NCI-H1048 (cell line): ENCODE measurements around the gene GDI2.
"Not testable (repeated sequence)": the region's sequence is repeated elsewhere in the genome, so short reads cannot be mapped to it uniquely, and the experiment has no call there.

Experiments
- DNase-seq: peaks from one replicate; lab custom pipeline; 2025; lab: John Stamatoyannopoulos, UW

The GDI2 gene

GRCh38 chr10:5813341-5814109, at the start of gene GDI2:
Gene GDI2 (minus strand): TSS chr10:5813434. CDS start chr10:5813258, 176 bp downstream.
- peak; percentile 80 for DNase-seq

- no peak for DNase-seq
Observed at GRCh38 chr10:5862360-5862961, 49.2 kb upstream of the GDI2 start.

GRCh38 chr10:5860066-5860465, 46.8 kb upstream of the GDI2 start:
- DNase-seq = no peak

DNA sequence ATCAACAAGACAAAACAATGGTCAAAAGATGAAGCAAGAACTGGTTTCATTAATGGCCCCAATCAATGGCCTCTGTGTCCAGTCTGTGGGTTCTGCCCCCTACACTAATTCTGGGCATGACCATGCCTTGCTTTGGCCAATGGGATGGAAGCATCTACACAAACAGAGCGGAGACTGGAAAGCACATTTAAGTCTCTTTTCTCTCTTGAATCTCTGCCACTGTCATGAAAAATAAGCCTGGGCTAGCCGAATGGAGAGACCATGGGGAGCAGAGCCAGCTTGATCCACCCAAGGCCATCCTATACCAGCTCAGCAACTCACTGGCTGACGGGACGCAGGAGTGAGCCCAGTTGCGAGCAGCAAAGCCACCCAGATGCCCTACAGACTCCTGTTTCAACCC, 45.6 kb upstream of the GDI2 start:
- DNase-seq = no peak

GRCh38 chr10:5856701-5857004, 43.4 kb upstream of the GDI2 start:
- no peak for DNase-seq

DNA sequence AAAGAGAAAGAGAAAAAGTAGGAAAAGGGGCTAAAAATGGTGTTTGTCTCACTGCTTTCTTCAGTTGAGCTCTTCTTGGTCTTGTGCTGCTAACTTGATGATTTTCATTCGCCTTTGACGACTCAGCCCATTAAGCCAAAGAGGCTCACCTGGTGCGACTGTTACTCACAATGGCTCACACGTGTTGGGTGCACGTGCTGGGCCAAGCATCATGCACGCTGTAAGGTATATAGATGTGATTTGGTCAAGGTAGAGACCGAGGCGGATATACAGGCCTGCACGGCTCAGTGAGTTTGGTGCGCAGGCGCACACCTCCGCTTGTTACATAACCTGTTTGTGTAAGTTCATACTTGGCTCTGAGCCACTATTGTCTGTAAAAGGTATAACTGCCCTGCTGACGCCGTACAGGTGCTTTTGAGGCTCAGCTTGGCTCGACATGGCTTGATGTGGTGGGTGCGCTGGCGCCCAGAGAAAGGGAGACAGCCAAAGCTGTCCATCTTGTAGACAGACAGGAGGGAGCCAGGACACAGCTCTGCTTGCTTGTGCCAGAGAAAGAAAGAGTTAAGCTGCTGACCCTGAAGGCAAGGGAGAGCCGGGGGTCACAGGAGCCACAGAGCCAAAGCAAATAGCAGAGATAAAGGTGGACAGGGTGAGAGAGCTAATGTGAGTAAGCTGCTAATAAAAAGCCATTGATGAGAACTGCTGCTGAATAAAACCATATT, 42.9 kb upstream of the GDI2 start:
- DNase-seq = no peak

GRCh38 chr10:5854131-5854475, 40.9 kb upstream of the GDI2 start:
- no peak for DNase-seq

DNA sequence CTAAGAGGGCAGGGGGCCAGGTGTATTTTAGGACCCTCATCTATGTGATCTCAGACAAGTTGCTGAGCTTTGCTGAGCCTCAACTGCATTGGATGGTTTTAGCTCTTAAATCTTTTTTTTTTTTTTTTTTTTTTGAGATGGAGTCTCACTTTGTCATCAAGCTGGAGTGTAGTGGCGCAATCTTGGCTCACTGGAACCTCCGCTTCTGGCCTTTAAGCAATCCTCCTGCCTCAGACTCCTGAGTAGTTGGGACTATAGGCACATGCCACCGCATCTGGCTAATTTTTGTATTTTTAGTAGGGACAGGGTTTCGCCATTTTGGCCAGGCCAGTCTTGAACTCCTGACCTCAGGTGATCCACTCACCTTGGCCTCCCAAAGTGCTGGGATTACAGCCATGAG, 33.4 kb upstream of the GDI2 start:
- not testable (repeated sequence) for DNase-seq

DNA sequence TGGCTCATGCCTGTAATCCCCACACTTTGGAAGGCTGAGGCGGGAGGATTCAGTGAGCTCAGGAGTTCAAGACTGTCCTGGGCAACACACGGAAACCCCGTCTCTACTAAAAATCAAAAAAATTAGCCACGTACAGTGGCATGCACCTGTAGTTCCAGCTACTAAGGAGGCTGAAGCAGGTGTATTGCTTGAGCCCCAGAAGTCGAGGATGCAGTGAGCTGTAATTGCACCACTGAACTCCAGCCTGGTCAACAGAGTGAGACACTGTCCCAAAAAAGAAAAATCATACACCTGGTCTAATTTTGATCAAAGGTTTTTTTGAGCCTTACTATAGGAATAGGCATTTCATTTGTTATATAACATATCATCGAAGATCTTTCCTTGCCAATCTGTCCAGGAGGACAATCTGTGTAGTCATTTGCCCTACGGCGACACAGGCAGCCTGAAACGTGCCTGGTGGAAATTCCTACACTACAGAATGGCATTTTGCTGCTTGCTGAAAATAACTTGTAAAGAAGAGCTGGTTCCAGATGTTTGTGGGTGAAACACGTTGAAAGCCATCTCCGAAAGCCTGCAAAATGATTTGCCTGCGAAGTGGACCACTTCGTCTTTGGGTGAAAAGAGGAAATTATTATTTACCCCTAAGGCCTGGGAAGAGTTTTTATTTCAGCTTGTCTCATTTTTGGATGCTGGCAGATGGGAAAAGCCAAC, 31.3 kb upstream of the GDI2 start:
- DNase-seq = no peak

DNA sequence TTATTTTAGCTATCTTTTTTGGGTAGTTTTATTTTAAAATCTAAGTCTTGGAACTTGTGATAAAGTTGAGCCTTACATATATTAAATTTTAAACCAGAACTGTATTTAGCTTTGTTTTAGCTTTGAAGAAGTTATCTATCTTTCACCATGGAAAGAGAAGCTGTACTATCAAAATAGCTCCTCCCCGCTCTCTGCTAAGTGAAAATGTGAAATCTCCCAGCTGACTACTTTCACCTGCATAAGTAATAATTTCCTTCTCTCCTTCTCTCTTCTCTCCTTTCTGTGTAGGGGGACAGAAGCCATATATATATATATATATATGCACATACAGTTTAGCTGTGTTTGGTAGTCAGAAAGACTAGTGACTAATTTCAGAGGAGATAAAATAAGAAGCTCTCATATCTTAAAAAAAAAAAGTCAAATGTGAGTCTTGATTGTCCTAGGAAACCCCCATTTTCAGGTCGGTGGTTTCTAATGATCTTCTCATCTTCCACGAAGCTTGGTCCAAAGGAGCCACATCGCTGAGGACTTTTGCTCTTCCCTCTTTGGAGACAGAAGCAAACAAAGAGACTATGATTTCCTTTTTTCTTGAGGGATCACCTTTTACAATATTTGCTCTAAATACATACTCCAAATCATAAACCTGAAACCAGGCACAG, 30.6 kb upstream of the GDI2 start:
- no peak for DNase-seq

- no peak for DNase-seq
Observed at GRCh38 chr10:5841965-5842364, 28.7 kb upstream of the GDI2 start.

DNA sequence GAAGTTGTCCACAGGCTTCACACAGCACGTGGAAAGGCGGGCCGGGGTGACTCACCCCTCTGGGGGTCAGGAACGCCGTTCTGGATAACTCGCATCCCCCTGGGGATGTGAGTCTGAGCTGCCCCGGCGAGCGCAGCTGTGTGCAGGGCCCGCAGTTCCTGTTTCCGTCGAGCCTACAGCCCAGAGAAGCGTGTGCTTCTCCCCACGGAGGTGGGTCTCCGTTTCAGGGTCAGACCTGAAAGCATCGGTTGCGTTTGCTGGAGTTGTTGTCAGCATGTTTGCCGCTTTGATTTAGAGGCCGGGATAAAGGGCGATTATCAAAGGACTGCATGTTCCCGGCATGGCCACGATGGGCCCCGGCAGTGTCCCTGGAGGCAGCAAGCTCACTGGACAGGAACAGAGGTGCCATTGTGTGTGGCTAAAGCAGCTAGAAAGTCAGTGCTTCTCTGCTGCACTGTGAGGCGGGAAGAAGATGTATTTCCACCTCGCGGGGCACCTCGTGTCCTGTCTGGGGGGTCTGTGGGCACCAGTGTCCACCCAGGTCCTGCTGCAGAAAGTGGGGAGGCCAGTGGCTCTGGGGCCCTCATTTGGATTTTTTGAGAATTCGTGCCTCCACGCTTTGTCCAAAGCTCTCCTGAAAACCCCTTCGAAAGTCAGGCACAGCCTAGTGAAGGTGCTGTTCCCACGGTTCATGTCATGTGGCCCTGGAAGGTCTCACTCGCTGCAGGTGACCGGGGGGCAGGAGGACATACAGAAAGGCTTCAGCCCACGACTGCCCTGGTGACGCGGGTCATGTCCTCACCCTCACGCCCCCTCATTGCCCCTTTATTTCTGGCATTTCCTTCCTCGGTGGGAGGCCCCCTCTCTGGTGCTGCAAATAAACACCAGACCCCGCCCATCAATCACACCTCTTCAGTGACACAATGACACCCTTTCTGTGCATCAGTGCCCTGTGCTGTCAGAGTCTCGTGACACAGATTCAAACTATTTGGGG, 27.4 kb upstream of the GDI2 start:
- no peak for DNase-seq

- DNase-seq = not testable (repeated sequence)
Observed at GRCh38 chr10:5836181-5836580, 22.9 kb upstream of the GDI2 start.

- no peak for DNase-seq
Observed at GRCh38 chr10:5835446-5836095, 22.3 kb upstream of the GDI2 start.

DNA sequence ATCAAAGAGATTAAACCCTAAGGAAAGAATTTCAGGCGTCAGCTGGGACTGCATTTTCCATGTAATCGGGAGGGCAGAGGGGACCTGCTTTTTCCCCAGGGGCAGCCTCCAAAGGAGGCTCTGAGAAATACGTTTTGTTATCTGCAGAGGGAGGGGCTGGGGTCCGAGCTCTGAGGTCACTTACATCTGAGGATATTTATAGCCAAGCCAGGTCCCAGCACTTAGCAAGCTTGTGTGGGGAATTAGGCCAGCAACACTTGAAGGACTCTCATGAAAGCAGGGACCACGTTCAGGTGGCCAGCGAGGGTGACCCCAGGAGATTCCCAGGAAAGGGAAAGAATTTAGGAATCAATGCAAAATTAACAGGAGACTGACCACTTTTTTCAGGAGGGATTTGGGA, 20.6 kb upstream of the GDI2 start:
- no peak for DNase-seq

DNA sequence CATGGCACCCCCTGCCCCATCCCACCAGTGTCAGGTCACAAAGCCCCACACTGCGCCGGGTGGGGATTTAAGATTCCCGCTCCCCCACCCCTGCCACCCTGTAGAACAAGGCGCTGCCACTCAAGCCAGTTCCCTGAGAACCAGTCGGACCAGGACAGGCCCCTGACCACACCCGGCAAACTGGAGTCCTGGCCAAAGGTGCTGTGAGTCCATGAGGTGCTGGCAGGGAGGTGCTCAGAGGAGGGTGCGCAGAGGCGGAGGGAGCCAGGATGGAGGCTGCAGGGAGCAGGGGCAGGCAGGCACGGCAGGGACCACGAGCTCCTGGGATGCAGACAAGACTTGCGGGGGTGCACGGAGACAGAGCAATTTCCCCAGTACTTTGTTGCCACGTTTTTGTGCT, 19.7 kb upstream of the GDI2 start:
- no peak for DNase-seq

DNA sequence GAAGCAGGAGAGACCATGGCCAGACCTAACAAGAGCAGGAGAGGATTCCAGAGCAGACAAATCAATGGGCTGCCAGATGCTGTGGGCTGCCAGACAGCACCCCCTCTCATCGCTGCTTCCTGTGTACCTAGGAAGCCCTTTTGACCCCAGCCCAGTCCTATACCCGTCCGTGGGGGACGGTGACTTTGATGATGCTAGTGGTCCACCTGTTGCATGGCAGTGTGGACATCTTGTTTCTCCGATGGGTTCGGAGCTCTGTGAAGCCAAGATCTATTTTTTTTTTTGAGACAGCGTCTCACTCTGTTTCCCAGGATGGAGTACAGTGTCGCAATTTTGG, 18.2 kb upstream of the GDI2 start:
- no peak for DNase-seq

- no peak for DNase-seq
Observed at GRCh38 chr10:5830629-5831445, 17.6 kb upstream of the GDI2 start.

DNA sequence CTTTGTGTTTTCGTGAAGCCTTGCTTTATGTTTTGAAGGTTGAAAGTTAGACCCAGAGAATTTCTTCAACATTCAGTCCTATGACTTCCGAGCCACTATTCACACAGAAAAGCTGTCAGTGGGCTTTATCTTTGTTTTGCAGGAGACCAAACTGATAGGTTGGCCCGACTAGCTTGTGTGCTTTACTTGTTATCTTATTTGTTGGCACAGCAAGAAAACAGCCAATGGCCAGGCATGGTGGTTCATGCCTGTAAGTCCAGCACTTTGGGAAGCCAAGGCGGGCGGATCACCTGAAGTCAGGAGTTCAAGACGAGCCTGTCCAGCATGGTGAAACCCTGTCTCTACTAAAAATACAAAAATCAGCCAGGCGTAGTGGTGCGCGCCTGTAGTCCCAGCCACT, 16.0 kb upstream of the GDI2 start:
- DNase-seq = no peak

DNA sequence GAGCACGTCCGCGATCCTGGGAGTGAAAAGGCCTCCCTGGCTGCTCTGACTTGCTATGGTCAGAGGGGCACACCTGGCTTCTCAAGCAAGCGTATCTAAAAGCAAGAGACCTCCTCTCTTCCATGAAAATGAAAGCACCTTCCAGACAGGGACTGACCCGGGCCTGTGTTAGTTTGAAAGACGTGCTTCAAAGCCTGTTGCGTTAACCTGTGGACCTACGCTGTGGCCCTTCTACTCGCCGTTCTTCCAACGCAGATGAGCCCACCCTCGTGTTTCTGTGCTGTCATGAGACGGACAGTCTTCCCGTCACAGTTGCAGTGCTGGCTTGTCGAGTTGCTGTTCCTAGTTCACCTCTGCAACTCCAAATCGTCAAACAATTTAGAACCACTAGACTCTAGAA, 15.5 kb upstream of the GDI2 start:
- DNase-seq = no peak
